ENCODE results near the gene RTKN2.

- TF ChIP-seq POLR2A (IDR thresholded peaks at IDR 0.05) (no peak), CTCF (IDR thresholded peaks at IDR 0.05) (no peak)
Measured at GRCh38 chr10:62284221-62284620, 15.6 kb upstream of the RTKN2 start.
